ACC112 (cell line): ENCODE data around the gene PYCARD.
"Not testable (repeated sequence)": the region's sequence is repeated elsewhere in the genome, so short reads cannot be mapped to it uniquely, and the experiment has no call there.

ENCODE experiments used
- H2AFZ ChIP-seq: fragments of 200-600 bp; sonication (generic); one replicate; pipeline ENCODE4 v1.6.0; 2017; ENCODE audit warnings: antibody characterized with exemption, low read length; ENCODE audit not compliant: unreplicated experiment
- H3K27ac ChIP-seq: fragments of 200-600 bp; sonication (generic); 2 replicates; pipeline ENCODE4 v1.5.1; 2014; ENCODE audit warnings: low read depth, mild to moderate bottlenecking, antibody characterized with exemption, low read length, moderate library complexity
- H3K27me3 ChIP-seq: fragments of 200-600 bp; sonication (generic); 2 replicates; pipeline ENCODE4 v1.6.1; 2014; ENCODE audit warnings: mild to moderate bottlenecking, antibody characterized with exemption, low read length, moderate library complexity, mixed read lengths; ENCODE audit not compliant: insufficient read depth
- H3K36me3 ChIP-seq: fragments of 200-600 bp; sonication (generic); 2 replicates; pipeline ENCODE4 v1.6.1; 2016; ENCODE audit warnings: mild to moderate bottlenecking, antibody characterized with exemption, low read length, moderate library complexity, mixed read lengths; ENCODE audit not compliant: insufficient read depth
- H3K4me1 ChIP-seq: fragments of 200-600 bp; sonication (generic); one replicate; pipeline ENCODE4 v1.6.1; 2016; ENCODE audit warnings: low read length, mixed read lengths; ENCODE audit not compliant: insufficient read depth, unreplicated experiment, control insufficient read depth
- H3K4me3 ChIP-seq: fragments of 200-600 bp; sonication (generic); 2 replicates; pipeline ENCODE4 v1.5.1; 2014; ENCODE audit warnings: mild to moderate bottlenecking, low read depth, low read length
- H3K79me2 ChIP-seq: fragments of 200-600 bp; sonication (generic); one replicate; pipeline ENCODE4 v1.6.0; 2016; ENCODE audit warnings: low read length; ENCODE audit not compliant: control insufficient read depth, unreplicated experiment, insufficient read depth

The PYCARD gene

GRCh38 chr16:31214708-31215286 lies 12.2 kb upstream of the PYCARD start:
- no peaks in the 10 kb centered on the region for H3K36me3 ChIP-seq
- H2AFZ ChIP-seq = no peak overlapping the region
- peaks cover 8% of the 10 kb centered on the region for H3K4me1 ChIP-seq
- H3K79me2 ChIP-seq = no peaks in the 10 kb centered on the region
- H3K27me3 ChIP-seq = peaks cover 53% of the 10 kb centered on the region
- H3K27ac ChIP-seq = no peak overlapping the region
- H3K4me3 ChIP-seq = peak overlapping the region; percentile 73

- Histone ChIP-seq H3K27me3 (peaks cover 53% of the 10 kb centered on the region), H3K36me3 (no peaks in the 10 kb centered on the region), H3K79me2 (no peaks in the 10 kb centered on the region), H3K27ac (no peak within 1 kb of the TSS), H3K4me3 (peak within 1 kb of the TSS; percentile 73), H3K4me1 (peaks cover 8% of the 10 kb centered on the region), H2AFZ (no peak within 1 kb of the TSS)
Measured at GRCh38 chr16:31213877-31214707, 11.5 kb upstream of the PYCARD start, which contains the start of gene TRIM72. TRIM72 (plus strand) TSS chr16:31214119; CDS start chr16:31214739, 620 bp downstream.

- H2AFZ ChIP-seq = no peak overlapping the region
- H3K79me2 ChIP-seq = no peaks in the 10 kb centered on the region
- H3K27me3 ChIP-seq = peaks cover 49% of the 10 kb centered on the region
- H3K36me3 ChIP-seq = no peaks in the 10 kb centered on the region
- H3K4me1 ChIP-seq = peaks cover 8% of the 10 kb centered on the region
- H3K27ac ChIP-seq = no peak overlapping the region
- H3K4me3 ChIP-seq = no peak overlapping the region
Measured at GRCh38 chr16:31213342-31213741, 10.8 kb upstream of the PYCARD start.

- H3K27me3 ChIP-seq = peaks cover 11% of the 10 kb centered on the region
- H3K79me2 ChIP-seq = no peaks in the 10 kb centered on the region
- no peak overlapping the region for H3K4me3 ChIP-seq
- H3K36me3 ChIP-seq = no peaks in the 10 kb centered on the region
- no peak overlapping the region for H3K27ac ChIP-seq
- H3K4me1 ChIP-seq = peaks cover 6% of the 10 kb centered on the region
- H2AFZ ChIP-seq = no peak overlapping the region
Measured at GRCh38 chr16:31206776-31207175, 4.2 kb upstream of the PYCARD start.

- Histone ChIP-seq H3K4me1 (peaks cover 17% of the 10 kb centered on the region), H3K4me3 (no peak overlapping the region), H3K79me2 (no peaks in the 10 kb centered on the region), H2AFZ (no peak overlapping the region), H3K36me3 (no peaks in the 10 kb centered on the region), H3K27ac (no peak overlapping the region), H3K27me3 (peaks cover 11% of the 10 kb centered on the region)
Measured at GRCh38 chr16:31204871-31205666, 2.5 kb upstream of the PYCARD start.

GRCh38 chr16:31201582-31202413 lies 762 bp downstream of the PYCARD start:
- peaks cover 17% of the 10 kb centered on the region for H3K4me1 ChIP-seq
- H2AFZ ChIP-seq = peak overlapping the region; percentile 23
- H3K27ac ChIP-seq = no peak overlapping the region

GRCh38 chr16:31200821-31201568 lies 1.6 kb downstream of the PYCARD start:
- Histone ChIP-seq H3K4me1 (peaks cover 17% of the 10 kb centered on the region), H3K27ac (no peak overlapping the region), H3K4me3 (peak overlapping the region; percentile 88), H3K36me3 (0 out of 2 replicates have a peak, but pooled peaks cover 3% of the 10 kb centered on the region), H3K27me3 (no peaks in the 10 kb centered on the region), H2AFZ (no peak overlapping the region), H3K79me2 (no peaks in the 10 kb centered on the region)

More at GRCh38 chr16:31201582-31202413, 762 bp downstream of the PYCARD start:
- H3K27me3 ChIP-seq = peaks cover 4% of the 10 kb centered on the region
- H3K36me3 ChIP-seq = no peaks in the 10 kb centered on the region
- no peaks in the 10 kb centered on the region for H3K79me2 ChIP-seq
- H3K4me3 ChIP-seq = peak overlapping the region; percentile 88

- not testable (repeated sequence) for H3K36me3 ChIP-seq, H3K4me3 ChIP-seq, H3K79me2 ChIP-seq, H3K27ac ChIP-seq, H2AFZ ChIP-seq, H3K27me3 ChIP-seq
- H3K4me1 ChIP-seq = peaks cover 17% of the 10 kb centered on the region
Measured at GRCh38 chr16:31200111-31200510, 2.4 kb downstream of the PYCARD start.

- no peak overlapping the region for H3K27ac ChIP-seq
- H3K4me3 ChIP-seq = no peak overlapping the region
- no peaks in the 10 kb centered on the region for H3K27me3 ChIP-seq
- H3K79me2 ChIP-seq = no peaks in the 10 kb centered on the region
- H3K4me1 ChIP-seq = peaks cover 17% of the 10 kb centered on the region
- no peak overlapping the region for H2AFZ ChIP-seq
- peaks cover 14% of the 10 kb centered on the region for H3K36me3 ChIP-seq
Measured at GRCh38 chr16:31199430-31200041, 3.0 kb downstream of the PYCARD start.
